K562 (cell line): ENCODE results near the gene NMT2. TPM values are rescaled to one million over a fixed set of nuclear protein-coding genes. Genes with fewer than 3 reads are reported as not detected.

Experiments
- CHD1 ChIP-seq: fragments of 200-600 bp; sonication (generic); IDR thresholded peaks from one replicate; pipeline ENCODE4 v1.6.1; 2012; ENCODE audit warnings: mild to moderate bottlenecking, moderate library complexity, low read length, inconsistent platforms
- CHD7 ChIP-seq: fragments of 200-600 bp; sonication (generic); IDR thresholded peaks from one replicate; pipeline ENCODE4 v1.6.1; 2012; ENCODE audit warnings: mild to moderate bottlenecking, low read depth, low read length, inconsistent platforms
- CLOCK ChIP-seq: fragments of 250-450 bp; sonication (Bioruptor Pico); IDR thresholded peaks from 2 replicates; pipeline ENCODE4 v1.4.0; 2020; ENCODE audit warnings: mild to moderate bottlenecking, moderate library complexity, borderline replicate concordance
- KLF13 ChIP-seq: fragments of 450-650 bp; IDR thresholded peaks from 2 replicates; pipeline ENCODE4 v1.6.1; 2016; ENCODE audit warnings: missing genetic modification characterization, low read depth, mild to moderate bottlenecking, missing compliant biosample characterization, moderate library complexity, borderline replicate concordance
- POLR2AphosphoS5 ChIP-seq: IDR thresholded peaks from 2 replicates; pipeline ENCODE4 v1.6.1; 2011; ENCODE audit warnings: mild to moderate bottlenecking, low read depth, low read length, moderate library complexity; ENCODE audit not compliant: control insufficient read depth, insufficient read depth
- TBP ChIP-seq: optimal IDR thresholded peaks from 2 replicates; pipeline ENCODE3; 2011; ENCODE audit warnings: low read depth, low read length, improper control_type of control experiment
- UBTF ChIP-seq, 2 experiments: IDR thresholded peaks; 2 replicates each; pipeline ENCODE4 v1.6.1; 2012; ENCODE audit warnings: improper control_type of control experiment in 2 of 2, low read depth in 2 of 2, low read length in 2 of 2, borderline replicate concordance in 1 of 2
- ZKSCAN1 ChIP-seq: fragments of 150-350 bp; IDR thresholded peaks from 2 replicates; pipeline ENCODE4 v1.6.1; 2016; ENCODE audit warnings: low read depth, low read length
- ZKSCAN8 ChIP-seq: fragments of 200-800 bp; sonication (Bioruptor generic); IDR thresholded peaks from 2 replicates; pipeline ENCODE4 v1.6.1; 2016; ENCODE audit warnings: missing genetic modification characterization, missing compliant biosample characterization
- ZNF75A ChIP-seq: fragments of 450-650 bp; formaldehyde crosslinking; IDR thresholded peaks from 2 replicates; pipeline ENCODE4 v1.4.0; 2020; ENCODE audit warnings: mild to moderate bottlenecking
- ZNF764 ChIP-seq: fragments of 250-450 bp; sonication (Bioruptor Pico); IDR thresholded peaks from 2 replicates; pipeline ENCODE4 v1.4.0; 2020; ENCODE audit warnings: low read depth, mild to moderate bottlenecking, moderate library complexity
- polyA plus RNA-seq, 8 experiments: library from polyadenylated mRNA; depleted of rRNA in 4 of 8; stranded (reverse) in 5 of 8; unstranded in 3 of 8; fragments of >200 nt; fragmentation: Nextera tagmentation in 2 of 8; fragmentation: Illumina TruSeq in 1 of 8; extraction: Ambion mirVana in 2 of 8; extraction: Trizol in 1 of 8; gene quantifications; 2 replicates each; pipeline versions ENCODE4 v1.2.1 to v1.2.3, GENCODE V29; 2011 to 2014; ENCODE audit warnings: inconsistent platforms in 1 of 8, missing spikeins in 1 of 8
- total RNA-seq, 7 experiments: library from RNA; depleted of rRNA in 6 of 7; stranded (reverse); fragments of >200 nt in 6 of 7; fragmentation: Illumina TruSeq in 2 of 7; extraction: Trizol in 2 of 7; gene quantifications; 2 replicates each; pipeline versions ENCODE4 v1.2.1 to v1.2.3, GENCODE V29; 2011 to 2021; ENCODE audit warnings: low replicate concordance in 1 of 7

NMT2 gene
- total and polyA plus RNA-seq, 9 of the 15 experiments (the other 6 are each of a cell fraction or from before 2014, with no cell fraction given), result 5.2 to 15.9 (median 10.8) TPM

GRCh38 chr10:15168291-15168785 is at the start of gene NMT2 (continued):
- no peak for TF ChIP-seq CLOCK
- peak; percentile 61; the same call in 1 of the 2 replicates for TF ChIP-seq KLF13 (tag)
- peak; percentile 72 to 94; a peak in 2 of 4 replicates for TF ChIP-seq UBTF (IDR thresholded peaks at IDR 0.05; ENCODE audit: borderline replicate concordance in 1 of 2, low read depth in 2 of 2, low read length in 2 of 2)
- 0 out of 2 replicates have a peak, but pooled peaks have one; percentile 11 for TF ChIP-seq ZKSCAN1
- TF ChIP-seq ZKSCAN8 (CRISPR knock-in tag), result no peak
- TF ChIP-seq CHD7, result no peak
- TF ChIP-seq CHD1, result peak; percentile 46
- TF ChIP-seq TBP, result peak; percentile 51
- TF ChIP-seq ZNF764 (CRISPR knock-in tag), result no peak
- TF ChIP-seq ZNF75A (CRISPR knock-in tag), result no peak
- TF ChIP-seq POLR2AphosphoS5, result peak; percentile 57; the same call in 1 of the 2 replicates
